HG03565 (cell line): Measurements from ENCODE around the gene NINJ2.
"Not testable (repeated sequence)": the region's sequence is repeated elsewhere in the genome, so short reads cannot be mapped to it uniquely, and the experiment has no call there.

ENCODE experiments used
- ATAC-seq: cut with Tn5 transposase; IDR thresholded peaks from one replicate; pipeline ENCODE4 v1.9.1; 2021; ENCODE audit warnings: mild to moderate bottlenecking, moderate library complexity; ENCODE audit not compliant: unreplicated experiment

Gene NINJ2, protein sequence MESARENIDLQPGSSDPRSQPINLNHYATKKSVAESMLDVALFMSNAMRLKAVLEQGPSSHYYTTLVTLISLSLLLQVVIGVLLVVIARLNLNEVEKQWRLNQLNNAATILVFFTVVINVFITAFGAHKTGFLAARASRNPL

DNA sequence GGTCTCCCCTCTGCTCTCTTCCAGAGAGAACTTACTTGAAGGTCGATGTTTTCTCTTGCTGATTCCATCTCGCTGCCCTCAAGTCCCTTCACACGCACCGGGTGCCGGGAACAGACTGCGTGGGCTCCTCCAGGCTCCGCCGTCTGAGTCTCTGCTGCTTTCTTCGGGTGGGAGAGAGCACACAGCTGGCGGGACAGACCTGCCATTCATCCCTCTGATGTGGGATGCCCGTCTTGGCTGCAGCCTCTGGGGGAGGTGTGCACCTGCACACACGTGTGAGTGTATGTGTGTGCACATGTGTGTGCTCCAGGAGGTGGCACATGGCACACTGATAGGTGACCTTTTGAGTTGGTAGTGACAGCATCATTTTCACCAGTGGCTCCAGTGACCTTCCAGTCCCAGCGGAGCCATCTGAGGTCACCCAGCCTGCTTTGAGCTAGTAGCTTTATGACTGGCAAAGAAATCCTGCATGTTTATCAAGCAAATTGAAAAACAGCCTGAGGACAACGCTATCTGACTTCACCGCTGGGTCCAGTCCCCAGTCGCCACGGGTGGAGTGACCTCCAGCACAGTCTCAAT lies at the start of gene NINJ2:
TSS of gene NINJ2 (minus strand) at position 153 of the 579 bp plus-strand sequence. CDS start at position 68, 85 bp downstream.
- no peak for ATAC-seq

DNA sequence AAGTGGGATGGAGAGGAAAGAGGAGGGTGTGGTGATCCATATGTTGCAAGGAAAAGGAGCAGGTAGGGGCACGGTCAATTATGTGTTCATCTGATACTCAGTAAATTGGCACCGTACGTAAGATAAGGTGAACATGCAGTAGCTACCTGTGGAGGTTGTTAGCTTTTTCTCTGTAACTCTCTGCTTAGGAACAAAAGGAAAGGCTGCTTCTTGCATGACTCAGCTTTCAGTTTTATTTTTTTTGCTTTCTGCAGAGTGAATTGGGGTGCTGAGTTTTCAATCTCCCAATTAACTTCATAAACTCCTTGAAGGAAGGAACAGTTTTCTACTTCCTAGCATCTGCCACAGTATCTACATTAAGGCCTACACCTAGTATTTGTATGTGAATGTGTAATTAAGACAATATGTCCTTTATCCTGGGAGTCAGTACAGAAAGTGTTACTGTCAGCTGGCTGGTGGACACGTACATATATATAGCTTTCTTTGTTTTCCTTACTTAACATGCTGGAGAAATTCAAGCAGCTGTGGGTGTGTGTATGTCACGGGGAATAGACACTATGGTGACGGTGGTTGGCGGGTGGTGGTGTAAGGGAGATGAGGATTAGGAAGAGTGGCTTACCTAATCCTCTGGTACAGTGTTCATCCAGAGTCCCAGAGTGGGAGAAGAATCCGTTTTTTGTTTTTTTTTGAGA lies 49.1 kb upstream of the NINJ2 start:
- no peak for ATAC-seq

DNA sequence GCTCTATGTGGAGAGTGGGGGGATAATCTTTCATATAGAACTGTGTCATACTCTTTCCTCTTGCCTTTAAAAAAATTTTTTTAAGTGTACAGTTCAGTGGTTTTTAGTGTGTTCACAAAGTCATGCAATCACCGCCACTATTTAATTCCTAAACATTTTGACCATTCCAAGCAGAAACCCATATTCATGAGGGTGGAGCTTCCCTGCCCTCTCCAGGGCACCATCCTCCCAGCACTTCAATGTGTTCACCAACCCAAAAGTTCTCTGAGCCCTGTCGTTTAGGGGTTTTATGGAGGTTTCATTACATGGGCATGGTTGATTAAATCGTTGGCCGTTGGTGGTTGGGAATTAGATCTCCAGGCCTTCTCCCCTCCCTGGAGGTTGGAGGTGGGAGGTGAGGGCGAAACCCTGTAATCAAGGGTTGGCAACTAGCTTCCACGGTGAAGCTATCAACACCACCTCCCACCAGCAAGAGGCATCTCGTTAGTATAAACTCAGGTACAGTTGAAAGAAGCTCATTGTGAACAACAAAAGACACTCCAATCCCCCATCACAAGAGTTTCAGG lies 46.3 kb upstream of the NINJ2 start:
- ATAC-seq: no peak

DNA sequence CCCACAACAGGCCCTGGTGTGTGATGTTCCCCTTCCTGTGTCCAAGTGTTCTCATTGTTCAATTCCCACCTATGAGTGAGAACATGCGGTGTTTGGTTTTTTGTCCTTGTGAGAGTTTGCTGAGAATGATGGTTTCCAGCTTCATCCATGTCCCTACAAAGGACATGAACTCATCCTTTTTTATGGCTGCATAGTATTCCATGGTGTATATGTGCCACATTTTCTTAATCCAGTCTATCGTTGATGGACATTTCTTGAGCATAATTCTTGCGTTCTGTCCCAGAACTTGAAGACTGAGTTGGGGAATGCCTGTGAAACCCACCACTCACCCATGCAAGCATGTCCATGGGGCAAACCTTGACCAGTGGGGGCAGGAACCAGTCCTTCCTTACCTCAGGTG lies 44.8 kb upstream of the NINJ2 start:
- not testable (repeated sequence) for ATAC-seq

DNA sequence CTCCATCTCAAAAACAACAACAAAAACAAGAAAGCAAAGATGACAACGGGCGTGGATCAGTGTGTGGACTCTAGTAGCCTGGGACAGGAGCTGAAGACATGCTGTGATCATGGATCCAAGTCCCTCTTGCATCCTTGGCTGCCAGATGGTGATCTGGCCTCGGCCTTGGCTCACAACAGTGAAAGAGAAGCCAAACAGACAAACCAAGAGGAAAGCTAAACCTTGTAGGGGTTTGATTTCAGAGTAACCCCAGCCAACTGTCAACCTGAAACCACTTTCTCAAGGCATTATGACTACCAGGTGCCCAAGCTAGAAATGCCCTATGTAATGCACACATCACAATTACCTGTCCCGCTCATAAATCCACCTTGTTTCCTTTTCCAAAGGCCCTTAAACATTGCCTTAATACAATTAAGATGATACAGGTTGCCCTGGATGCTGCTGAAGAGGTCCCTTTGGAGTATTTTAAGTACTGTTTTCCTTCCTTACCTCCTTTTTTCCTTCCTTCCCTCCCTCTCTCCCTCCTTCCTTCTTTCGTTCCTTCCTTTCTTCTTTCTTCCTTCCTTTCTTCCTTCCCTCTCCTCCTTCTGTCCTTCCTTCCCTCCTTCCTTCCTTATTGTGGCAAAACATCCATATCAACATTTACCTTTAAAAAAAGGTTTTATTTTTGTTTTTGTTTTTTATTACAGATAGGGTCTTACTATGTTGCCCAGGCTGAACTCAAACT lies 41.4 kb upstream of the NINJ2 start:
- no peak for ATAC-seq

GRCh38 chr12:701896-702539 lies 38.8 kb upstream of the NINJ2 start:
- ATAC-seq: no peak

GRCh38 chr12:700016-700415 lies 36.8 kb upstream of the NINJ2 start:
- ATAC-seq: no peak

GRCh38 chr12:698222-698621 lies 35.0 kb upstream of the NINJ2 start:
- ATAC-seq: not testable (repeated sequence)

- no peak for ATAC-seq
Observed at GRCh38 chr12:697481-697880, 34.2 kb upstream of the NINJ2 start.

DNA sequence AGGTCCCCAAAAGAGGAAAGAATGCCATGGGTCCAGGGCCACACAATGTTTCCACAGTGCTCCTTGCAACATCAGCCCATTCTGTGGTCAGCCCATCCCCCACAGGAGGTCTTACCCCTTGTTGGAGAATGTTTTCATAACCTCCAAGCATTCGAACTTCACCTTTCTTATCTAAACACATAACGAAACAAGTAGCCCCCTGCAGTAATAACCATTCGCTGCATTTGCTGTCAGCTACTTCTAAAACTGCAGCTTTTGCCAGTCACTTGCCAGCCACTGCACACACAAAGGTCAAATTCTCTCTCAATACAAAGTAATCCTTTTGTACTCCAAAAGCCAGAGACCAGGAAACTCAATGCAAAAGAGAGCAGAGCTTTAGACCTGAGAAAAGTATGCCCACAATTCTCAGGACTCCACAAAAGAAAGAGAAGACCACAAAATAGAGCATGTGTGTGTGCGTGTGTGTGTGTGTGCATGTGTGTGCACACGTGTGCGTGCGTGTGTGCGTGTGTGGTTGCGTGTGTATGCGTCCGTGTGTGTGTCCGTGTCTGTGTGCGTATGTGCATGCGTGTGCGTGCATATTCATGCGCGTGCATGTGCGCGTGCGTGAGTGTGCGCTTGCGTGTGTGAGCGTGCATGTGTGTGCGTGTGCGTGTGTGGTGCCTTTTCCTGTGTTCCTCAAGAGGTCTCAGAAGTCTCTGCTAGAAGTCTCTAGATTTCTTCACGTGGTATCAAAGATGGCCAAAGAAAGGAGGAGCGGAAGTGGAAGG lies 31.7 kb upstream of the NINJ2 start:
- ATAC-seq: no peak

- ATAC-seq: no peak
Observed at GRCh38 chr12:693934-694533, 30.8 kb upstream of the NINJ2 start.

- no peak for ATAC-seq
Observed at GRCh38 chr12:692274-692673, 29.0 kb upstream of the NINJ2 start.

GRCh38 chr12:690466-690865 lies 27.2 kb upstream of the NINJ2 start:
- no peak for ATAC-seq

GRCh38 chr12:685388-685787 lies 22.1 kb upstream of the NINJ2 start:
- peak; percentile 57 for ATAC-seq

DNA sequence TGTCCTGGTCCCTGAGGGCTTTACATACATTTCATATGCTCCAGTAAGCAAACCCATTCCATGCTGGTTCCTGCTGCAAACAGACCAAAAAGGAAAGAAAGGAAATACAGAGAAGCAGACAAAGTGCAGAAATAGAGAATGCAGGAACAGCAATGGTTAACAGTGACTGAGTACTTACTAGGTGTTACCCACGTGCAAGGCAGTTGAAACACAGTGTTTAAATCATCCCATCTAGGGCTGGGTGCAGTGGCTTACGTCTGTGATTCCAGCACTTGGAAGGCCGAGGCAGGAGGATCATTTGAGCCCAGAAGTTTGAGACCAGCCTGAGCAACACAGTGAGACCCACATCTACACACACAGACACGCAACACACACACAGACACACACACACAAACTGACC lies 21.2 kb upstream of the NINJ2 start:
- no peak for ATAC-seq

- ATAC-seq: no peak
Observed at GRCh38 chr12:681568-682256, 18.5 kb upstream of the NINJ2 start.

DNA sequence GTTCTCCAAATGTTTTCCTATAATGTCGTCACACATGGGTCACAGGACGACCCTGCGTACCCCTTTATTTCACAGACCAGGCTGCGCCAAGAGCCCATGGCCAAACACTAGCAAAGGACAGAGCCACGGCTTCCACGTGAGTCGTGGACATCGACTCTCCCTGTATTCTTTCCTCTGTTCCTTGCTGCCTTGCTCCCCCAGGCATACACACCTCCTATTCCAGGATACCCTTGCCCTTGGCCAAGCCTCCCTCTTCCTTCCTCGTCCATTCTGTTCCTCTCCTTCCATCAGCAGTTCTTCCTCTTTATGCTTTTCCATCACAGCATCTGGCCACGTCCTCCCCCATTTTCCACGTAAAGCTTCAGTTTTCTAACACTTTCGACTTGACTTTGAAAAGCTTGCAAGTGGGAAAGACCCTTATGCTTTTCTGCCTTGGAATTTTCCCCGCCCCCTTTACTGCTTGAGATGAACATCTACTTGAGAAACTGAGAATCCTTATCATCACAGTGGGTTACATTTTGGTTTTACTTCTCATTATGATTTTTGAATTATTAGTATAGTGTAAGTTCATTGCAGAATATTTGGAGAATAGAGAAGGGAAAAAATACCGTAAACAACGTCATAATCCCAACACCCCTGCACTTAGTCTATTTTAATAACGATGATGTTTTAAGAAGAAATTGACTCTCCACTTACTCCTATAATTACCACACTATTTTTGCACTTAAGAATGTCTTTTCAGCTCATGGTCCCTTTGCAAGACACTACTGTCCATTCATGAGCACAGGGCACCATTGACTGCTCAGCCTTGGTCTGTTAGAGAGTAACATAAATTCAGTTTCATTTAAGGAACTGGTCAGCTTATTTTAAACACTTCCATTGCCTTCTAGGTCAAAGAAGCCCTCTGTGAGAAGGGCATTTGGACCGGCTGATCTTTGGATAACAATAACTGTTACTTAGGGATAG lies 15.8 kb upstream of the NINJ2 start:
- ATAC-seq: no peak

DNA sequence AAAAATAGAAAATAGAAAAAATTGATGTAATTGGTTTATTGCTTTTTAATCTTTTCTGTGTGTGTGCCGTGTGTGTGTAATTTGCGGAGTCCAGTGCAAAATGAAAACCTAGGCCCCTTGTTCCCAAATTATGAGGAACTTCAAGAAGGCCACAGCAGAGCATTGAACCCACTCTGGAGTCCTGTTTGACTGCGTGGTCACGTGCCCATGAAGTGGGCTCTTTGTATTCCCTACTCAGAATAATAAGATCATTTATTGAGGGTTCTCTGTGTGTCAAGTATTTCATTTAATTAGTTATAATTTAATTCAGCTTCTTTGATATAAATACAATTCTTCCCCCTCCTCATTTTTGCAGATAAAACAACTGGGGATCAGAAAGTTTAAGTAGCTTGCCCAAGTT lies 12.3 kb upstream of the NINJ2 start:
- ATAC-seq: no peak
